Activated CD4-positive, alpha-beta T cell treated with anti-CD3 and anti-CD28 coated beads for 36 hours (primary cell): ENCODE results near the gene TMSB10. TPM values are rescaled to one million over a fixed set of nuclear protein-coding genes. Genes with fewer than 3 reads are reported as not detected.
A peak's percentile ranks its signal among the peaks of the same experiment; 100 is the strongest.

Source experiments
- ATAC-seq: fragments of 200-7000 bp; cut with Tn5 transposase; one replicate; pipeline ENCODE4 v1.10.0; 2021; ENCODE audit warnings: mild to moderate bottlenecking, moderate library complexity
- CTCF ChIA-PET: fragments of 350-600 bp; sonication (Branson Sonifier 250); formaldehyde crosslinking; loops from one replicate; lab custom pipeline; 2021; ENCODE audit warnings: antibody characterized with exemption; lab: Charles Lee
- POLR2A ChIA-PET: fragments of 350-600 bp; sonication (Branson Sonifier 250); formaldehyde crosslinking; loops from one replicate; lab custom pipeline; 2021; ENCODE audit warnings: antibody characterized with exemption, inconsistent platforms; lab: Charles Lee
- DNase-seq: peaks from one replicate; pipeline ENCODE4 v3.0.0-alpha.2; 2020
- H3K27ac Mint-ChIP-seq: one replicate; pipeline ENCODE4 v1.8.0; 2021; ENCODE audit warnings: mixed read lengths
- H3K27me3 Mint-ChIP-seq: one replicate; pipeline ENCODE4 v1.8.0; 2021; ENCODE audit warnings: mixed read lengths
- H3K36me3 Mint-ChIP-seq: one replicate; pipeline ENCODE4 v1.8.0; 2021; ENCODE audit warnings: low read depth, mixed read lengths
- H3K4me1 Mint-ChIP-seq: one replicate; pipeline ENCODE4 v1.8.0; 2021; ENCODE audit warnings: mixed read lengths
- H3K4me3 Mint-ChIP-seq: one replicate; pipeline ENCODE4 v1.8.0; 2021; ENCODE audit warnings: mild to moderate bottlenecking, moderate library complexity, mixed read lengths
- H3K9me3 Mint-ChIP-seq: one replicate; pipeline ENCODE4 v1.8.0; 2021; ENCODE audit warnings: low read depth, mixed read lengths
- intact Hi-C, 2 experiments: fragments of 100-400 bp; cut with DNase I in 1 of 2; cut with micrococcal nuclease in 1 of 2; formaldehyde crosslinking; loops; one replicate each; pipeline versions ENCODE4 v1.14.2 to v1.15.1; 2022 to 2024; cut with DNase I, micrococcal nuclease
- total RNA-seq, 2 experiments: library from RNA; stranded (reverse); gene quantifications; one replicate each; pipeline ENCODE4 v1.2.3, GENCODE V29; 2021

Gene TMSB10
- 1,000 to 10,000 TPM; 2,345 to 2,742 TPM for total RNA-seq

GRCh38 chr2:84905181-84906107 is at the start of gene TMSB10:
Gene TMSB10 (plus strand): TSS chr2:84905656.
- ChIA-PET CTCF (interaction anchor here (0.7 to 3.8 kb wide), 7 partner anchors 11 to 226 kb away, joined by 3 to 23 read pairs (median 6); no protein-coding TSS in a partner anchor), POLR2A (interaction anchor here (0.7 to 4.1 kb wide), 10 partner anchors 14 to 449 kb away, joined by 3 to 35 read pairs (median 5); partner anchors contain the start of genes RETSAT and TRABD2A)
- Mint-ChIP-seq H3K4me1 (peaks cover 57% of the 10 kb centered on the region), H3K27me3 (no peaks in the 10 kb centered on the region), H3K9me3 (peaks cover 16% of the 10 kb centered on the region), H3K36me3 (peaks cover 45% of the 10 kb centered on the region), H3K4me3 (peak within 1 kb of the TSS; percentile 96), H3K27ac (peak within 1 kb of the TSS; percentile 89)
- intact Hi-C loops: loop anchor here (1.0 to 5.0 kb wide), 10 partner anchors 7 to 632 kb away; partner anchors contain the start of genes KCMF1 (in 1 of the 2), MAT2A (in 1 of the 2) and SUCLG1 (in 1 of the 2)
- peak; percentile 93 for DNase-seq
- ATAC-seq: peak; percentile 69

DNA sequence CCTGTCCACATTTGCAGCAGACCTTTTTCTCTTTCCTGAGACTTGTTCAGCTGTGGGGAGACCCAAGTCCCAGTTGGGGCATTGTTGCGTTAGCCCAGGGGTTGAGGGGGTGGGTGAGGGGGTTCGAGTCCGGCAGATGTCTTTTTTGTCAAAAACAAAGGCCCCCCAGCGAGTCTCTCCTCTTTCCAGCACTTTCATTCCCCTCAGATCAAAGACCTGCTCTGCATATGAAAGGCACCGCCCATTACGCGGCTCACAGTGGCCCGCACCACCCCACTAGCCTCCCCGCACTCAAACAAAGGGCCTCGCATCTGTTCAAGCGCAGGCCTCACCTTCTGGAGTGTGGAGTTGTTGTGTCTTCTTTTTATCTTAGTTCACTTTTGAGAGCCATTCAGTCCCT is 49.7 kb upstream of the TMSB10 start:
- no peak for ATAC-seq
- POLR2A ChIA-PET: no interaction called here
- Mint-ChIP-seq H3K9me3 (peaks cover 11% of the 10 kb centered on the region), H3K4me1 (peaks cover 91% of the 10 kb centered on the region), H3K36me3 (peaks cover 55% of the 10 kb centered on the region), H3K4me3 (peak overlapping the region; percentile 24), H3K27ac (peak overlapping the region; percentile 79), H3K27me3 (no peaks in the 10 kb centered on the region)
- DNase-seq: peak; percentile 36
- CTCF ChIA-PET: interaction anchor here (0.8 to 1.3 kb wide), 2 partner anchors 15 to 33 kb away, joined by 3 to 4 read pairs; no protein-coding TSS in a partner anchor
- intact Hi-C loops: loop anchor here (2.0 to 10.0 kb wide), 7 partner anchors 15 to 338 kb away; partner anchors contain the start of gene DNAH6 (in 1 of the 2)

DNA sequence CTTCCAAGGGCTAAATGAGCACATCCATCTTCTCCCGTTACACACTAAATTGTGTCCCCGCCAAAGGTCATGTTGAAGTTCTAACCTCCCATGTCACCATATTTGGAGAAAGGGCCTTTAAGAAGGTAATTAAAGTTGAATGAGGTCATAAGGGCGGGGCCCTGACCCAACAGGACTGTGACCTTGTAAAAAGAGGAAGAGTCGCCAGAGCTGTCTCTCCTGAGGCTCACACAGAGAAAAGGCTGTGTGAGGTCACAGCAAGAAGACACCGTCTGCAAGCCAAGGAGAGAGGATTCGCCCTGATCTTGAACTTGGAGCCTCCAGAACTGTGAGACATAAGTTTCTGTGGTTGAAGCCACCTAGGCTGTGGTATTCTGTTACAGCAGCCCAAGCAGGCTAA is 48.7 kb upstream of the TMSB10 start:
- ChIA-PET POLR2A (interaction anchor here (2.2 kb wide), 1 partner anchor 10 kb away, joined by 8 read pairs; no protein-coding TSS in a partner anchor), CTCF (interaction anchor here (0.6 to 2.0 kb wide), 4 partner anchors 9 to 359 kb away, joined by 3 to 6 read pairs (median 5); partner anchors contain the start of gene TRABD2A)
- peak overlapping the region; percentile 20 for H3K4me3 Mint-ChIP-seq
- ATAC-seq (peak; percentile 82), DNase-seq (peak; percentile 69)
- peaks cover 11% of the 10 kb centered on the region for H3K9me3 Mint-ChIP-seq
- H3K27ac Mint-ChIP-seq: peak overlapping the region; percentile 79
- peaks cover 90% of the 10 kb centered on the region for H3K4me1 Mint-ChIP-seq
- H3K27me3 Mint-ChIP-seq: no peaks in the 10 kb centered on the region
- intact Hi-C loops: loop anchor here (2.0 to 10.0 kb wide), 7 partner anchors 16 to 339 kb away; partner anchors contain the start of gene DNAH6 (in 1 of the 2)
- H3K36me3 Mint-ChIP-seq: peaks cover 50% of the 10 kb centered on the region

DNA sequence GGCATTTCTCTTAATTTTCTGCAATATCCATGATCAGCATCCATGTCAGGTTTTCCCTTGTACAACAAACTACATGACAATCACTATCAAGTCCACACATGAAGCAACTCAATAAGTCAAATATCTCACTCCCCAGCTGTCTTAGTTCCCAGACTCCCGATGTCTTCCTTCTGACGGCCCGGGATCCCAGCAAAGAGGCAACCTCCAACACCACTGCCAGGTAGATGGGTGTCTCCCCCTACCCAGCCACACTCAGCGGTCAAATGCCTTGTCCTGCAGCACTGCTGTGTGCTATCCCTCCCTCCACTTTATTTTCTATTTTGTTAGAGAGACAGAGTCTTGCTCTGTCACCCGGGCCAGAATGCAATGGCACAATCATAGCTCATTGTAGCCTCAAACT is 47.9 kb upstream of the TMSB10 start:
- DNase-seq (no peak), ATAC-seq (no peak)
- ChIA-PET CTCF (interaction anchor here (0.6 to 2.0 kb wide), 10 partner anchors 8 to 360 kb away, joined by 3 to 7 read pairs (median 4); no protein-coding TSS in a partner anchor), POLR2A (interaction anchor here (0.6 to 2.2 kb wide), 2 partner anchors 8 to 11 kb away, joined by 4 to 8 read pairs; no protein-coding TSS in a partner anchor)
- H3K36me3 Mint-ChIP-seq: peaks cover 45% of the 10 kb centered on the region
- H3K9me3 Mint-ChIP-seq: peaks cover 8% of the 10 kb centered on the region
- H3K4me1 Mint-ChIP-seq: peaks cover 90% of the 10 kb centered on the region
- H3K27ac Mint-ChIP-seq: peak overlapping the region; percentile 79
- no peaks in the 10 kb centered on the region for H3K27me3 Mint-ChIP-seq
- intact Hi-C loops: loop anchor here (2.0 to 10.0 kb wide), 7 partner anchors 17 to 340 kb away; partner anchors contain the start of gene DNAH6 (in 1 of the 2)
- no peak overlapping the region for H3K4me3 Mint-ChIP-seq

DNA sequence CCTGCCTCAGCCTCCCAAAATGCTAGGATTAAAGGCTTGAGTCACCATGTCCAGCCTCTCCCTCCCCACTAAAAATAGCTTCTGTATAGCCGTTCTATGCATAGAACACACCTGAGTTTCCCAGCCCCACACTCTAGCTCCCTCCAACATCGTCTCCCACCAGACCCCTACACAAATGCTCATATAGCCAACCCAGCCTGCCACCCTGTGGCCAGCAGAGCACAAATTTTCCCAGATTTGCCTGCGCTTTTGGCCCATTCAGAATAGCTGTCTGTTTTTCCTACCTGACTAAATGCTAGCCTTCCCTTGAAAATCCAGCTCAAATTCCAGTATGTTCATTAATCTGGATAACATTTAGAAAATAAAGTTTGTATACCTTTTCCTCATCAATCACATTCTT is 47.3 kb upstream of the TMSB10 start:
- no peak for ATAC-seq

DNA sequence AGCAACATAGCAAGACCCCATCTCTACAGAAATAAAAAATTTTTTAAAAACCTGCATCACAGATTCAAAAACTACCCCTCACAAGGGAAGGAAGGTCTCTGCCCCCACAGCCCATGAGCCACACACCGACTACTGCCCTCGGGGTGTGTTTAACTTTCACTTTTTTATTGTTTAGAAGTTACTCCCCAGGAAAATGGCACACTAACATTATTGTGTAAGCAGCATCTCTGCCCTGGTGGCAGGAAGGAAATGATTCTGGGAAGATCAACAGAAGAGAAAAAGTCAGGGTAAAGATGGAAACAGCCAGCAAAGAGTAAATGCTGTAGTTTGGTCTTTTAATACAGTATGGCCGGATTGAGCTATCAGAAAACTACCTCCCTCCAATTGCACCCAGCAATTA is 46.5 kb upstream of the TMSB10 start:
- Mint-ChIP-seq H3K36me3 (peaks cover 38% of the 10 kb centered on the region), H3K9me3 (no peaks in the 10 kb centered on the region), H3K4me1 (peaks cover 94% of the 10 kb centered on the region), H3K27me3 (no peaks in the 10 kb centered on the region), H3K4me3 (peak overlapping the region; percentile 45), H3K27ac (peak overlapping the region; percentile 79)
- ATAC-seq (no peak), DNase-seq (no peak)
- intact Hi-C loops: loop anchor here (5.0 to 10.0 kb wide), 5 partner anchors 42 to 342 kb away; partner anchors contain the start of gene DNAH6 (in 1 of the 2)
- POLR2A ChIA-PET: no interaction called here
- CTCF ChIA-PET: interaction anchor here (1.5 to 2.0 kb wide), 3 partner anchors 10 to 362 kb away, joined by 5 to 7 read pairs (median 6); no protein-coding TSS in a partner anchor

More for the DNA sequence above, 47.3 kb upstream of the TMSB10 start:
- intact Hi-C loops: loop anchor here (5.0 to 10.0 kb wide), 5 partner anchors 41 to 341 kb away; partner anchors contain the start of gene DNAH6 (in 1 of the 2)
- DNase-seq: no peak
- Mint-ChIP-seq H3K9me3 (peaks cover 3% of the 10 kb centered on the region), H3K36me3 (peaks cover 43% of the 10 kb centered on the region), H3K27ac (peak overlapping the region; percentile 79), H3K27me3 (no peaks in the 10 kb centered on the region), H3K4me3 (no peak overlapping the region), H3K4me1 (peaks cover 92% of the 10 kb centered on the region)
- CTCF ChIA-PET: interaction anchor here (0.6 to 2.0 kb wide), 10 partner anchors 9 to 361 kb away, joined by 3 to 7 read pairs (median 4); no protein-coding TSS in a partner anchor
- POLR2A ChIA-PET: interaction anchor here (0.6 to 2.2 kb wide), 2 partner anchors 9 to 12 kb away, joined by 4 to 8 read pairs; no protein-coding TSS in a partner anchor

GRCh38 chr2:84861539-84861938 is 43.9 kb upstream of the TMSB10 start:
- H3K27me3 Mint-ChIP-seq: no peaks in the 10 kb centered on the region
- DNase-seq (no peak), ATAC-seq (no peak)
- CTCF ChIA-PET: interaction anchor here (0.6 to 2.4 kb wide), 7 partner anchors 10 to 910 kb away, joined by 3 to 8 read pairs (median 3); no protein-coding TSS in a partner anchor
- H3K9me3 Mint-ChIP-seq: no peaks in the 10 kb centered on the region
- intact Hi-C loops: loop anchor here in 1 of 2 experiments (5.0 kb wide), 1 partner anchor 229 kb away; no protein-coding TSS in a partner anchor
- POLR2A ChIA-PET: interaction anchor here (0.9 to 1.5 kb wide), 2 partner anchors 15 to 85 kb away, joined by 3 to 4 read pairs; no protein-coding TSS in a partner anchor
- peak overlapping the region; percentile 49 for H3K27ac Mint-ChIP-seq
- no peak overlapping the region for H3K4me3 Mint-ChIP-seq
- H3K4me1 Mint-ChIP-seq: peaks cover 94% of the 10 kb centered on the region
- H3K36me3 Mint-ChIP-seq: peaks cover 26% of the 10 kb centered on the region

DNA sequence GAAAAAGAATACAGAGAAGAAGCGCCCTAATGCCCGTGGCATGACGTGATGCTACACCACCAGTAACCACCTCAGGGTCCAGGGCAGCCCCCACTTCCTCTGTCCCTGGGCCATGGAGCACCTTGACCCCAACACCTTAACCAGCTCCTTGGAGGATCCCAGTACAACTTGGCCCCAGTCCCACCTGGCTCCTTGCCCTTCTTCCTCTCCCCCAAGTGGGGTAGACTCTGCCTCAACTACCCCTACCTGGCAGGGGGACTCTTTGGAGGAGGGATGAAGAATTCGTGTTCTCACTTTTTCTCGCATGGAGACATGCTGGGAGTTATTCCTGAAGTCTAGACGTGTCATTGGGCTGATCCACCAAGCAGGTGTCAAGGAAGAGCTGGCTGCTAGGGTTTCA is 43.5 kb upstream of the TMSB10 start:
- H3K9me3 Mint-ChIP-seq: no peaks in the 10 kb centered on the region
- no peak overlapping the region for H3K4me3 Mint-ChIP-seq
- ATAC-seq (no peak), DNase-seq (no peak)
- ChIA-PET CTCF (interaction anchor here (0.6 to 2.4 kb wide), 9 partner anchors 10 to 141 kb away, joined by 3 to 8 read pairs (median 3); no protein-coding TSS in a partner anchor), POLR2A (interaction anchor here (0.9 to 1.5 kb wide), 2 partner anchors 16 to 84 kb away, joined by 3 to 4 read pairs; no protein-coding TSS in a partner anchor)
- intact Hi-C loops: loop anchor here in 1 of 2 experiments (5.0 kb wide), 1 partner anchor 230 kb away; no protein-coding TSS in a partner anchor
- peaks cover 94% of the 10 kb centered on the region for H3K4me1 Mint-ChIP-seq
- no peaks in the 10 kb centered on the region for H3K27me3 Mint-ChIP-seq
- H3K27ac Mint-ChIP-seq: peak overlapping the region; percentile 49
- H3K36me3 Mint-ChIP-seq: peaks cover 24% of the 10 kb centered on the region

DNA sequence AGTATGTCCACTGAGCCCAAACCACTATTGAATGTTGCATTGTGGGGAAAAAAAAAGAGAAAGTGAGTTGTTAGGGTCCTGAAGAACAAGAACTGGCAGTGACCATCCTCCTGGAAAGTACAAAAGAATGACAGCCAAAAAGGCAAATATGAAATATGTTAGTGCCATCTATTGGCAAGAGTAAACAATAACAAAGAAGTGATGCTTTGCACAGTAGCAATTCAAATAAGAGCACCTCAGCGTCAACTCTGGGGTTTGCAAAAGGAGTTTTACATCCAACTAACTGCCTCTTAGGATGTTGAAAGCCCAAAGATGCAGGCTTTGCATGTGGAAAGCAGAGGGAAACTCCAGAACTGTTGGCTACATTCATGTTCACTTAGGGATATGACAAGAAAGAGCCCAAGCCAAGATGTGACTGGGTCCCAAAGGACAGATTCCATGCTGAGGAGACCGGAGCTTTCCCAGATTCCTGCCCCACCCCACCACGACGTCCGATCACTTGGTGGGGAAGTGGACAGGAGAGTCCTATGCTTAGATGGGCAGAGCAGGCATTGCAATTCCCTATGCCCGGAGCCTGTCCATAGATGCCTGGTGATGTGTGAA is 40.2 kb upstream of the TMSB10 start:
- peaks cover 32% of the 10 kb centered on the region for H3K36me3 Mint-ChIP-seq
- DNase-seq: no peak
- H3K27me3 Mint-ChIP-seq: no peaks in the 10 kb centered on the region
- POLR2A ChIA-PET: no interaction called here
- peaks cover 82% of the 10 kb centered on the region for H3K4me1 Mint-ChIP-seq
- peak; percentile 46 for ATAC-seq
- intact Hi-C loops: loop anchor here (1.0 to 2.0 kb wide), 3 partner anchors 124 to 370 kb away; no protein-coding TSS in a partner anchor
- H3K4me3 Mint-ChIP-seq: no peak overlapping the region
- H3K27ac Mint-ChIP-seq: peak overlapping the region; percentile 70
- H3K9me3 Mint-ChIP-seq: peaks cover 2% of the 10 kb centered on the region
- CTCF ChIA-PET: interaction anchor here (0.6 to 1.2 kb wide), 9 partner anchors 11 to 284 kb away, joined by 3 to 5 read pairs (median 3); no protein-coding TSS in a partner anchor

GRCh38 chr2:84866122-84866521 is 39.3 kb upstream of the TMSB10 start:
- no peak for DNase-seq
- H3K4me3 Mint-ChIP-seq: no peak overlapping the region
- peaks cover 2% of the 10 kb centered on the region for H3K9me3 Mint-ChIP-seq
- ATAC-seq: no peak
- peaks cover 37% of the 10 kb centered on the region for H3K36me3 Mint-ChIP-seq
- intact Hi-C loops: no loop called here
- peak overlapping the region; percentile 21 for H3K27ac Mint-ChIP-seq
- peaks cover 83% of the 10 kb centered on the region for H3K4me1 Mint-ChIP-seq
- ChIA-PET POLR2A (no interaction called here), CTCF (interaction anchor here (1.0 to 1.1 kb wide), 3 partner anchors 60 to 285 kb away, joined by 3 to 4 read pairs (median 3); no protein-coding TSS in a partner anchor)
- no peaks in the 10 kb centered on the region for H3K27me3 Mint-ChIP-seq
